ENCODE data around the gene WNT6.

WNT6 gene

DNA sequence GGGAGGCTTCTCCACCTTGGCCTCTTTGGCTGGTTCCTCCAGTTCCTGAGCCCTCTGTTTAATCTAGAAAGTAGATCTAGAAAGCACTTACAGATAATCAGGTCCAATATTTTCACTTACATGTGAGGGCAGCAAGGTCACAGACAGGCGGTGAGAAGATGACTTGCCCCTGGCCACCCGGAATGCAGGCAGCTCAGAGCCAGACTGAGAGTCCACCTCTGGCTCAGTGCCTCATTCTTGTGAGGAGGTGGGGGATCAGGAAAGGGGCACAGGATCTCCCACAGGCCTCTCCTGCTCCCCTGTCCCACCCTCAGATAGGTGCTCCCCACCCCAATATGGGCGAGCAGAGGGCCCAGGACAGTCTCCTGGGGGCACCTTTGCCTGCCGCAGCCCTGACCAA lies 5.8 kb downstream of the WNT6 start:
- no peaks in the 10 kb centered on the region for H3K9me3 ChIP-seq
- TF ChIP-seq, protein P1, sequence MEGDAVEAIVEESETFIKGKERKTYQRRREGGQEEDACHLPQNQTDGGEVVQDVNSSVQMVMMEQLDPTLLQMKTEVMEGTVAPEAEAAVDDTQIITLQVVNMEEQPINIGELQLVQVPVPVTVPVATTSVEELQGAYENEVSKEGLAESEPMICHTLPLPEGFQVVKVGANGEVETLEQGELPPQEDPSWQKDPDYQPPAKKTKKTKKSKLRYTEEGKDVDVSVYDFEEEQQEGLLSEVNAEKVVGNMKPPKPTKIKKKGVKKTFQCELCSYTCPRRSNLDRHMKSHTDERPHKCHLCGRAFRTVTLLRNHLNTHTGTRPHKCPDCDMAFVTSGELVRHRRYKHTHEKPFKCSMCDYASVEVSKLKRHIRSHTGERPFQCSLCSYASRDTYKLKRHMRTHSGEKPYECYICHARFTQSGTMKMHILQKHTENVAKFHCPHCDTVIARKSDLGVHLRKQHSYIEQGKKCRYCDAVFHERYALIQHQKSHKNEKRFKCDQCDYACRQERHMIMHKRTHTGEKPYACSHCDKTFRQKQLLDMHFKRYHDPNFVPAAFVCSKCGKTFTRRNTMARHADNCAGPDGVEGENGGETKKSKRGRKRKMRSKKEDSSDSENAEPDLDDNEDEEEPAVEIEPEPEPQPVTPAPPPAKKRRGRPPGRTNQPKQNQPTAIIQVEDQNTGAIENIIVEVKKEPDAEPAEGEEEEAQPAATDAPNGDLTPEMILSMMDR (IDR thresholded peaks at IDR 0.05; ENCODE audit: low read depth, low read length), result no peak
- H3K36me3 ChIP-seq, result no peaks in the 10 kb centered on the region
- no peak for DNase-seq
- H3K27me3 ChIP-seq, result peaks cover under 1% of the 10 kb centered on the region
- H3K4me3 ChIP-seq (ENCODE audit: low read depth, low read length), result no peak overlapping the region
- peaks cover 26% of the 10 kb centered on the region for H3K4me1 ChIP-seq

DNA sequence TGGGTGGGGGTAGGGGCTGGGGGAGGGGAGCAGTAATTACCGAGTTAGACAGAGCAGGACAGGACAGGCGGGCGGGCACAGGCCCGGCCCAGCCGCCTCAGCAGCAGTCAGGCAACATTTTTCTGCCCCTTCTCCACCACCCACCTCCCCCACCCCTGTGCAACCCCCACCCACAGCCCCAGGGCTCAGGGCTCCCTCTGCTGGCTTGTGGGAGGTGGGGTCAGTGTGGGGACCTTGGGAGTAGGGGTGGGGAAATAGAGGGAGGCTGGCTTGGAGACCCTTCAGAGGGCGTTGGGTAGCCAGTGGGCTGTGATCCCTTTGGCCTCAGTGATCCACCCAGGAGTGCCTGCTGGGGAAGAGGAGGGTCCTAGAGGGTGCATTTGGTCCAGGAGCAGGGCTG lies 6.4 kb downstream of the WNT6 start:
- H3K4me1 ChIP-seq, result peaks cover 26% of the 10 kb centered on the region
- TF ChIP-seq, protein P1 (IDR thresholded peaks at IDR 0.05; ENCODE audit: low read depth, low read length), result no peak
- H3K36me3 ChIP-seq, result no peaks in the 10 kb centered on the region
- no peak overlapping the region for H3K4me3 ChIP-seq (ENCODE audit: low read depth, low read length)
- H3K9me3 ChIP-seq, result no peaks in the 10 kb centered on the region
- no peaks in the 10 kb centered on the region for H3K27me3 ChIP-seq
- no peak for DNase-seq

DNA sequence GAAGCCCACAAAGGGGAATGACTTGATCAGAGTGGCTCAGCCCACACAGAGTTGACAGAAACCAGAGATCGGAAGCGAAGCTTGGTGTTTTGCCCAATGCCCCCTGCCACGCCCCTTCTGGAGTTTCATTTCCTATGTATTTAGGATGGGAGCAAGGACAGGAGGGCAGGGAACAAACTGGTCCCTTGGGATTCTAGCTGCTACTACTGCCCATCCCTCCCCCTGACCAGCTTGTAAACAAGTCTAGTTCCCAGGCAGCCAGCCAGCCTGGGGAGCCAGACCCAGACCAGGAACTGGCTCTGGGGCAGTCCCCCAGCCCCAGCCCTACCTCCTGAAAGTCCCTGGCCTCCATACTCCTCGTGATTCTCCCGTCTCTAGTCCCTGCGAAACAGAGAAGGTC lies 8.3 kb downstream of the WNT6 start:
- Histone ChIP-seq H3K9me3 (no peaks in the 10 kb centered on the region), H3K36me3 (no peaks in the 10 kb centered on the region), H3K27me3 (no peaks in the 10 kb centered on the region), H3K4me1 (peaks cover 26% of the 10 kb centered on the region), H3K4me3 (ENCODE audit: low read depth, low read length) (no peak overlapping the region)
- TF ChIP-seq, protein P1 (IDR thresholded peaks at IDR 0.05; ENCODE audit: low read depth, low read length), result no peak
- DNase-seq, result peak; percentile 78

DNA sequence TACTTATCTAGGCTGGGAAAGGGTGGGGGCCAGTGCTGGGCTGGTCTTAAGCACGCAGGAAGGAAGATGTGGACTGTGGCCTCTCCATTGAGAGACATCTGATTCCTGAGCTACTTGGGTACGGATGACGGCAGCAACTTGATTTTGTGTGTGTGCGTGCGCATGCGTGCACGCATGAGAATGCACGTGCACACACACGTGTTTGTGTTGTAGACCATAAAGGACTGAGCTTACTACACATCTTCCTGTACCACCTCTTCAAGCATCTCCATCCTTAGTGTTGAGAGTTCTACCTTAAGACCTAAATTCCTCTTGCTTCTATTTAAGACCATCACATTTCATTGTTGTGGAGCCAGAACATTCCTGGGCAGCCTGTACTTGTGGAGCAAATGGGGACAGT lies 9.5 kb downstream of the WNT6 start:
- DNase-seq, result no peak
- H3K27me3 ChIP-seq, result no peaks in the 10 kb centered on the region
- H3K4me1 ChIP-seq, result peaks cover 26% of the 10 kb centered on the region

DNA sequence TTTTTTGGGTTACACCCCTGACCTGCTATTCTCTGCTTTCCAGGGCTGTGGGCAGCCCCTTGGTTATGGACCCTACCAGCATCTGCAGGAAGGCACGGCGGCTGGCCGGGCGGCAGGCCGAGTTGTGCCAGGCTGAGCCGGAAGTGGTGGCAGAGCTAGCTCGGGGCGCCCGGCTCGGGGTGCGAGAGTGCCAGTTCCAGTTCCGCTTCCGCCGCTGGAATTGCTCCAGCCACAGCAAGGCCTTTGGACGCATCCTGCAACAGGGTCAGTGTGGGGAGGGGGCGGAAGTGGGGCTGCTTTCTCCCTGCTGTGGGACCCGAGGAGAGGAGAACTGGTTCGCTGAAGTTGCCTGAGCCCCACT lies 11.4 kb downstream of the WNT6 start:
- no peak for DNase-seq
- TF ChIP-seq, protein P1 (IDR thresholded peaks at IDR 0.05; ENCODE audit: low read depth, low read length), result no peak
- Histone ChIP-seq H3K9me3 (no peaks in the 10 kb centered on the region), H3K4me3 (ENCODE audit: low read depth, low read length) (no peak overlapping the region), H3K27me3 (no peaks in the 10 kb centered on the region), H3K4me1 (peaks cover 29% of the 10 kb centered on the region), H3K36me3 (no peaks in the 10 kb centered on the region)

More for the DNA sequence above, 9.5 kb downstream of the WNT6 start:
- Histone ChIP-seq H3K4me3 (ENCODE audit: low read depth, low read length) (no peak overlapping the region), H3K36me3 (no peaks in the 10 kb centered on the region), H3K9me3 (no peaks in the 10 kb centered on the region)
- TF ChIP-seq, protein P1 (IDR thresholded peaks at IDR 0.05; ENCODE audit: low read depth, low read length), result no peak

DNA sequence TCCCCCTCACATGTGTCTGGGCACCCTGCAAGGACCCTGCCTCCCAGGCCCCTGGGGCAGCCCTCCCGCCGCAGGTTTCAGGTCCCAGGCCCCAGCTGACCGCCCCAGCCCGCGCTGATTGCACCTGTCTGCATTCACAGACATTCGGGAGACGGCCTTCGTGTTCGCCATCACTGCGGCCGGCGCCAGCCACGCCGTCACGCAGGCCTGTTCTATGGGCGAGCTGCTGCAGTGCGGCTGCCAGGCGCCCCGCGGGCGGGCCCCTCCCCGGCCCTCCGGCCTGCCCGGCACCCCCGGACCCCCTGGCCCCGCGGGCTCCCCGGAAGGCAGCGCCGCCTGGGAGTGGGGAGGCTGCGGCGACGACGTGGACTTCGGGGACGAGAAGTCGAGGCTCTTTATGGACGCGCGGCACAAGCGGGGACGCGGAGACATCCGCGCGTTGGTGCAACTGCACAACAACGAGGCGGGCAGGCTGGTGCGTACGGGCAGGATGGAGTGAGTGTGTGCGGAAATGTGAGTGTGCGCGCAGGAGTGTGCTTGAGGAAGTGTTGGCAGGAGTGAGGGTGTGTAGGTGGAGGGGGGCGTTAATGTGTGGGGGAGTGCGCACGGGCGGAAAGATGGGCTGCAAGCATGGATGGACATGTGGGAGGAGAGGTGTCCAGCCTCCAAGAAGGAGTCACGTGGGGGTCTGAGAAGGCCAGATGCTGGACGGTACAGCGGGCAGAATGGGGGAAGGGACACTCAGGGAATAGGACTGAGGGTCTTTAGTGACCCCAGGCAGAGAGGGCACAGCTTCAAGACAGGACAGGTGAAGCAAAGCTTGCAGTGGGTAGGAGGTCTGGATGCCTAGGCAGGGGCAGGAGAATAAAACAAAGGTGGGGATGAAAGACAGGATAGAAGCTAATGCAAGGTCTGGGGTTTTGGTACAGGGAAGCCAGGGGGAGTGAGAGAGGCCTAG lies 12.0 kb downstream of the WNT6 start:
- no peaks in the 10 kb centered on the region for H3K27me3 ChIP-seq
- no peak overlapping the region for H3K4me3 ChIP-seq (ENCODE audit: low read depth, low read length)

More for the DNA sequence above, 12.0 kb downstream of the WNT6 start:
- Histone ChIP-seq H3K4me1 (peaks cover 31% of the 10 kb centered on the region), H3K9me3 (no peaks in the 10 kb centered on the region), H3K36me3 (no peaks in the 10 kb centered on the region)
- TF ChIP-seq, protein P1 (IDR thresholded peaks at IDR 0.05; ENCODE audit: low read depth, low read length), result no peak
- no peak for DNase-seq

Data from BE2C (cell line).